Astrocyte (in vitro differentiated cells and primary cell): ENCODE measurements around the gene CATSPERZ.

ENCODE experiments used
- EZH2 ChIP-seq: IDR thresholded peaks from 2 replicates; pipeline ENCODE4 v1.6.1; 2012; ENCODE audit warnings: mild to moderate bottlenecking, low read length, inconsistent platforms; ENCODE audit not compliant: insufficient read depth
- TF ChIP-seq, protein P1 (sequence below): IDR thresholded peaks from 2 replicates; pipeline ENCODE4 v1.5.1; 2011; ENCODE audit warnings: low read depth, mild to moderate bottlenecking, inconsistent platforms, low read length, moderate library complexity; ENCODE audit not compliant: insufficient read depth

DNA sequence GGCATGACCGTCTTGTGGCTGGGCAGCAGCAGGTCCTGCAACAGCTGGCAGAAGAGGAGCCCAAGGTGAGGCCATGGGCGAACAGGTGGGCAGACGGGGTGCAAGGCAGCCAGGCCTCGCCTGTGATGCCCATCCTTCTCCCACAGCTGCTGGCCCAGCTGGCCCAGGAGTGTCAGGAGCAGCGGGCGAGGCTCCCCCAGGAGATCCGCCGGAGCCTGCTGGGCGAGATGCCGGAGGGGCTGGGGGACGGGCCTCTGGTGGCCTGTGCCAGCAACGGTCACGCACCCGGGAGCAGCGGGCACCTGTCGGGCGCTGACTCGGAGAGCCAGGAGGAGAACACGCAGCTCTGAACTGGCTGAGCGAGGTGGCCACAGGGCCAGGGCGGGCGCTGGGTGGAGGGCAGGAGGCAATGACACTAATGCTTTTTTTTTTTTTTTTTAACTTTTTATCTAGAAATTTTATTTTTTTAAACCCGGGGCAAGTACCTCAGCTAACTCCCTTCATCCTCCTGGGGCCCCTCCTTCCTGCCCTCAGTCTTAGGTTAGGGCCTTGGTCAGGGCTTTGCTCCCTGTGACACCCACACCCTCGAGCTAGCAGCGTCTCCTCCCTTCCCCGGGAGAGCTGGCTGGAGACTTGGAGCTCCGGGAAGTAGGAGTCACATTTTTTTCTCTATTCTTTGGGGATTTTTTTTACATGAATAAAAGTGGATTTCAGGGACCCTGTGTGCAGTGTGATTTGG, 32.8 kb upstream of the CATSPERZ start:
- TF ChIP-seq, protein P1, sequence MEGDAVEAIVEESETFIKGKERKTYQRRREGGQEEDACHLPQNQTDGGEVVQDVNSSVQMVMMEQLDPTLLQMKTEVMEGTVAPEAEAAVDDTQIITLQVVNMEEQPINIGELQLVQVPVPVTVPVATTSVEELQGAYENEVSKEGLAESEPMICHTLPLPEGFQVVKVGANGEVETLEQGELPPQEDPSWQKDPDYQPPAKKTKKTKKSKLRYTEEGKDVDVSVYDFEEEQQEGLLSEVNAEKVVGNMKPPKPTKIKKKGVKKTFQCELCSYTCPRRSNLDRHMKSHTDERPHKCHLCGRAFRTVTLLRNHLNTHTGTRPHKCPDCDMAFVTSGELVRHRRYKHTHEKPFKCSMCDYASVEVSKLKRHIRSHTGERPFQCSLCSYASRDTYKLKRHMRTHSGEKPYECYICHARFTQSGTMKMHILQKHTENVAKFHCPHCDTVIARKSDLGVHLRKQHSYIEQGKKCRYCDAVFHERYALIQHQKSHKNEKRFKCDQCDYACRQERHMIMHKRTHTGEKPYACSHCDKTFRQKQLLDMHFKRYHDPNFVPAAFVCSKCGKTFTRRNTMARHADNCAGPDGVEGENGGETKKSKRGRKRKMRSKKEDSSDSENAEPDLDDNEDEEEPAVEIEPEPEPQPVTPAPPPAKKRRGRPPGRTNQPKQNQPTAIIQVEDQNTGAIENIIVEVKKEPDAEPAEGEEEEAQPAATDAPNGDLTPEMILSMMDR = no peak
- no peak for TF ChIP-seq EZH2
